CD4-positive, alpha-beta memory T cell (primary cell): Measurements from ENCODE around the gene TMEM61. TPM values are rescaled to one million over a fixed set of nuclear protein-coding genes. Genes with fewer than 3 reads are reported as not detected.
A peak's percentile ranks its signal among the peaks of the same experiment; 100 is the strongest.

Source experiments
- CTCF ChIA-PET: fragments of 350-600 bp; sonication (Branson Sonifier 250); formaldehyde crosslinking; loops from one replicate; lab custom pipeline; 2021; ENCODE audit warnings: inconsistent platforms; ENCODE audit not compliant: partially characterized antibody; lab: Charles Lee
- POLR2A ChIA-PET: fragments of 350-600 bp; sonication (Branson Sonifier 250); formaldehyde crosslinking; loops from one replicate; lab custom pipeline; 2021; ENCODE audit not compliant: partially characterized antibody; lab: Charles Lee
- DNase-seq, 5 donors: peaks; one replicate each; pipeline versions ENCODE4 v3.0.0 to v3.0.0-alpha.2; 2020 to 2022; ENCODE audit warnings: mixed read lengths in 1 of 5
- H3K27ac ChIP-seq: one replicate; pipeline ENCODE4 v1.7.0; 2013; ENCODE audit warnings: low read depth, low read length
- H3K27me3 ChIP-seq: 2 replicates; pipeline ENCODE4 v1.7.0; 2013; ENCODE audit warnings: mild to moderate bottlenecking, low read length, moderate library complexity; ENCODE audit not compliant: insufficient read depth
- H3K36me3 ChIP-seq: 2 replicates; pipeline ENCODE4 v1.7.0; 2013; ENCODE audit warnings: mild to moderate bottlenecking, low read length, moderate library complexity; ENCODE audit not compliant: insufficient read depth
- H3K4me1 ChIP-seq: 2 replicates; pipeline ENCODE4 v1.7.0; 2013; ENCODE audit warnings: mild to moderate bottlenecking, low read length, moderate library complexity; ENCODE audit not compliant: insufficient read depth
- H3K4me3 ChIP-seq, 2 donors: one replicate each; pipeline ENCODE4 v1.7.0; 2013; ENCODE audit warnings: low read length in 2 of 2, mild to moderate bottlenecking in 1 of 2
- H3K9me3 ChIP-seq, 2 donors: one replicate each; pipeline ENCODE4 v1.7.0; 2013; ENCODE audit warnings: low read length in 2 of 2, control low read depth in 1 of 2; ENCODE audit not compliant: control insufficient read depth in 1 of 2
- H3K27ac Mint-ChIP-seq, 7 donors: one replicate each; pipeline ENCODE4 v1.8.0; 2020 to 2021; ENCODE audit warnings: mixed read lengths in 7 of 7, mild to moderate bottlenecking in 6 of 7, inconsistent platforms in 3 of 7, moderate library complexity in 3 of 7
- H3K27me3 Mint-ChIP-seq, 2 donors: one replicate each; pipeline ENCODE4 v1.8.0; 2020 to 2021; ENCODE audit warnings: mixed read lengths in 2 of 2
- H3K36me3 Mint-ChIP-seq, 2 donors: one replicate each; pipeline ENCODE4 v1.8.0; 2020 to 2021; ENCODE audit warnings: mixed read lengths in 2 of 2, inconsistent platforms in 1 of 2, mild to moderate bottlenecking in 1 of 2
- H3K4me1 Mint-ChIP-seq, 4 donors: one replicate each; pipeline ENCODE4 v1.8.0; 2020 to 2021; ENCODE audit warnings: mixed read lengths in 4 of 4, mild to moderate bottlenecking in 1 of 4
- H3K4me3 Mint-ChIP-seq, 8 donors: one replicate each; pipeline ENCODE4 v1.8.0; 2020 to 2021; ENCODE audit warnings: mixed read lengths in 8 of 8, mild to moderate bottlenecking in 7 of 8, moderate library complexity in 6 of 8, inconsistent platforms in 3 of 8
- H3K9me3 Mint-ChIP-seq, 8 donors: one replicate each; pipeline ENCODE4 v1.8.0; 2020 to 2021; ENCODE audit warnings: mixed read lengths in 8 of 8, mild to moderate bottlenecking in 5 of 8, inconsistent platforms in 3 of 8, moderate library complexity in 1 of 8
- intact Hi-C: fragments of 100-400 bp; cut with micrococcal nuclease; formaldehyde crosslinking; loops from one replicate; pipeline ENCODE4 v1.15.1; 2023
- polyA plus RNA-seq, 2 donors: library from polyadenylated mRNA; unstranded; fragments of 300-500 nt; fragmentation: Illumina TruSeq; gene quantifications; one replicate each; pipeline ENCODE4 v1.2.3, GENCODE V29; 2021
- total RNA-seq, 2 experiments: library from RNA; stranded (reverse); gene quantifications; one replicate each; pipeline ENCODE4 v1.2.3, GENCODE V29; 2021

The TMEM61 gene
- total and polyA plus RNA-seq, 4 experiments from 2014 or later = not detected

DNA sequence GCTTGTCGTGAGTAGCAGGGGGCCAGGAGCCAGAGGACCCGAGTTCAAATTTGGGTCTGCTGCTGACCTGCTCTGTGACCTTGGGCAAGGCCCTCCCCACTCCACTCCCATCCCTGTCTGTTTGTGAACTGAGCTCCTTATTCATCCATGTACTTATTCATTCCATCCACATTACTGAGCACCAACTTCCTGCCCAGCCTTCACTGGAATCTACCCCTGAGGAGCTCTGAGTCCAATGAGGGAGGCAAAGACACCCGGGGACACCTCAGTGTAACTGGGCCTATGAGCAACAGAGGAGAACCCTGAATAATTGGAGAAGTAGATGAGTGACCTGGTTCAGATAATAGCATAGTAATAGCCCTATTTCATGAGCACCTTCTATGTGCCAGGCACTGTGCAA, 27.2 kb downstream of the TMEM61 start:
- Mint-ChIP-seq H3K27ac (no peak overlapping the region), H3K4me1 (no peaks in the 10 kb centered on the region)

DNA sequence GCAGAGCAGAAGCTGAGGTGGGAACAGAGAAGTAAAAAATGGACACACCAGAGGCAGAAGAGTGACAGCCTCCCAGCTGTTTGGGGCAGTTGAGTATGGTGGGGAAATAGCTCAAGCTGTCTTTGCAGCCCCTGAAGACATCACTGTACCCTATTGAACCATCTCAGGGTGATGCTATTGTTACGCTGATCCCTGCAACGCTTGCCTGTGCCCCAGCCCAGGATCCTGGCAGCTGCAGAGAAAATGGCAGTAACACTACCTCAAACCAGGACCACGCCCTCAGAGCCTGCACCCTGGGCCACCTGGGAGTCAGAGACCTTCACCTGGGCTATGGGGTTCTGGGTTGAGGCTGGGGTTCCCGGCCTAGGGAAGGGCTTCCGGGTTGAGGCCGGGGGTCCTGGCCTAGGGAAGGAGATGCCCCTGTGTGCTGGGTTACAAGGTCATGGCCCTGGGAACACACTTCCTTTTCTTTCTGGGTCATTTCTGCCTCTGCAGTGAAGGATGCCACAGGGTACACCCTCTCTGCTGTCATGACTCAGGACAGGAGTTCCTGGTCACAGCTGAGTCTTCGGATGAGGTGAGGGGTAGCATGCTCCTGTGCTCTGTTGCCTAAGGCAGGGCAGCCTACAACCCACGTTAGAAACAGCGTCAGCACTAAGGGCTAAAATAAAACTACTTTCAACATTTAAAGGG, 29.9 kb downstream of the TMEM61 start:
- Mint-ChIP-seq H3K4me1 (no peaks in the 10 kb centered on the region), H3K27ac (peak overlapping the region in 2 of 7 donors; percentile 67 to 75), H3K36me3 (no peaks in the 10 kb centered on the region), H3K9me3 (no peaks in the 10 kb centered on the region), H3K27me3 (peaks cover 5 to 13% of the 10 kb centered on the region in 2 donors), H3K4me3 (no peak overlapping the region)
- DNase-seq = no peak
- ChIA-PET POLR2A (no interaction called here), CTCF (interaction anchor here (1.3 to 1.6 kb wide), 2 partner anchors 13 to 59 kb away, joined by 3 to 4 read pairs; no protein-coding TSS in a partner anchor)
- Histone ChIP-seq H3K4me3 (no peak overlapping the region), H3K9me3 (no peaks in the 10 kb centered on the region), H3K36me3 (no peaks in the 10 kb centered on the region), H3K4me1 (no peaks in the 10 kb centered on the region), H3K27me3 (no peaks in the 10 kb centered on the region), H3K27ac (no peak overlapping the region)
- intact Hi-C loops = no loop called here

More for the DNA sequence above, 27.2 kb downstream of the TMEM61 start:
- no peaks in the 10 kb centered on the region for H3K4me1 ChIP-seq
- no peaks in the 10 kb centered on the region for H3K9me3 ChIP-seq
- H3K27me3 ChIP-seq = no peaks in the 10 kb centered on the region
- no peaks in the 10 kb centered on the region for H3K36me3 Mint-ChIP-seq
- no peak for DNase-seq
- no peak overlapping the region for H3K4me3 Mint-ChIP-seq
- H3K27ac ChIP-seq = no peak overlapping the region
- peaks cover 1 to 3% of the 10 kb centered on the region in 2 donors for H3K27me3 Mint-ChIP-seq
- H3K4me3 ChIP-seq = no peak overlapping the region
- intact Hi-C loops = no loop called here
- H3K36me3 ChIP-seq = no peaks in the 10 kb centered on the region
- no peaks in the 10 kb centered on the region for H3K9me3 Mint-ChIP-seq
- POLR2A ChIA-PET = no interaction called here
- CTCF ChIA-PET = interaction anchor here (0.9 to 1.5 kb wide), 3 partner anchors 11 to 62 kb away, joined by 4 to 5 read pairs (median 4); no protein-coding TSS in a partner anchor

DNA sequence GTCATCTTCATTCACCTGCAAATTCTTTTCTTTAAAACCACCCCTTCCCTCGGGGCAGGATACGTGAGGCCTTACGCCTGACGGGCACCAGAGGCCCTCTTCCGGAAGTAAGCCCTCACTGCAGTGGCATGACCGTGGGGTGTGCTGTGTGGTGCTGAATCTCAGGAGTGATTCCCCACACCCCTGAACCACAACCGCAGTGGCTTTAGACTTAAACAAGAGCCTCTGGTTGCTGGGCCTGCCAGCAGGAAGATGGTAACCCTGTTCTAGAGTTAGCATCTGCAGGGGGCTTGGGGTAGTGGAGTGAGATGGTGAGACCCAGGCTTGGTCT, 30.4 kb downstream of the TMEM61 start:
- no peak overlapping the region for H3K27ac ChIP-seq
- H3K4me1 Mint-ChIP-seq = no peaks in the 10 kb centered on the region
- peaks cover 7 to 15% of the 10 kb centered on the region in 2 donors for H3K27me3 Mint-ChIP-seq
- peak overlapping the region in 1 of 7 donors; percentile 75 for H3K27ac Mint-ChIP-seq
- H3K36me3 ChIP-seq = no peaks in the 10 kb centered on the region
- POLR2A ChIA-PET = no interaction called here
- no peaks in the 10 kb centered on the region for H3K9me3 ChIP-seq
- CTCF ChIA-PET = interaction anchor here (1.6 kb wide), 1 partner anchor 60 kb away, joined by 3 read pairs; no protein-coding TSS in a partner anchor
- H3K4me1 ChIP-seq = no peaks in the 10 kb centered on the region
- no peak overlapping the region for H3K4me3 Mint-ChIP-seq
- no peak for DNase-seq
- H3K9me3 Mint-ChIP-seq = no peaks in the 10 kb centered on the region
- intact Hi-C loops = no loop called here
- H3K27me3 ChIP-seq = no peaks in the 10 kb centered on the region
- no peaks in the 10 kb centered on the region for H3K36me3 Mint-ChIP-seq
- H3K4me3 ChIP-seq = no peak overlapping the region

DNA sequence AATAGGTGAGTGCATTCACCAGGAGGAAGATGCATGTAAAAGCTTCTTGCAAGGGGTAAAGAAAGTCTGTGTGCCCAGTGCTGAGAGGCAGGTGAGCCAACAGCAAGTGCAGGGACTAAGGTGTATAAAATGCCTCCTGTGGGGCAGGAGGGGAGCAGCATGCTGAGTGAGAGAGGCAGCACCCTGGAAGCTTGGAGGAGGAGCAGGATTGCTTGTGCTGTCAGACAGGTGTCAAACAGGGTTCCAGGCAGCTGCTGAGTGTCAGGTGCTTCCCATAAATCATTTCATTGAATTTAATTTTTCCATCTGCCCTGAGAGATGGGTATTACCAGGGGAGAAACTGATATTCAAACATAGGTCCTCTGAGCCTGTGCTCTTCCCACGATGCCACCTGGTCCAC, 32.2 kb downstream of the TMEM61 start:
- Mint-ChIP-seq H3K9me3 (no peaks in the 10 kb centered on the region), H3K27me3 (peaks cover 7 to 22% of the 10 kb centered on the region in 2 donors), H3K4me1 (no peaks in the 10 kb centered on the region), H3K4me3 (no peak overlapping the region), H3K27ac (no peak overlapping the region), H3K36me3 (no peaks in the 10 kb centered on the region)
- Histone ChIP-seq H3K4me3 (no peak overlapping the region), H3K27ac (no peak overlapping the region), H3K36me3 (no peaks in the 10 kb centered on the region), H3K27me3 (no peaks in the 10 kb centered on the region), H3K4me1 (no peaks in the 10 kb centered on the region), H3K9me3 (no peaks in the 10 kb centered on the region)
- POLR2A ChIA-PET = no interaction called here
- CTCF ChIA-PET = interaction anchor here (1.3 kb wide), 1 partner anchor 10 kb away, joined by 4 read pairs; no protein-coding TSS in a partner anchor
- no peak for DNase-seq
- intact Hi-C loops = no loop called here

DNA sequence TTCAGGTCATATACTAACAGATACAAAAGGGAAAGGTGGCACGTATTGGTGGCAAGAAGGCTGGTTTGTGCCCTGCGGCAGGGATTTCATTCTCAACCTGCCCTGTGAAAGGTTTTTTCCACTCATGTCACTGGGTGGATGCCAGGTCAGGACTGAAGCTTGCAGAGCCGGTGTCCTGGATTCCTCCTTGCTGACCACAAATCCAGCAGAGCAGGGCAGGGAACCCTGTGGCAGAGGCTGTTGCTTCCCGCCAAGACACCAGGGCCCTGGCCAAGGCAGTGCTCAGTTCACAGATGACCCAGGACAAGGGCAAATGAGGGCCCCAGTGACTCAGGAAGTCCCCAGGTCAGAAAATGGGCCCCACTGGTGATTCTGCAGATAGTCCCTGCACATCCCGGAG, 34.7 kb downstream of the TMEM61 start:
- Histone ChIP-seq H3K4me3 (no peak overlapping the region), H3K36me3 (no peaks in the 10 kb centered on the region), H3K4me1 (no peaks in the 10 kb centered on the region), H3K9me3 (no peaks in the 10 kb centered on the region), H3K27ac (no peak overlapping the region), H3K27me3 (no peaks in the 10 kb centered on the region)
- POLR2A ChIA-PET = no interaction called here
- H3K4me1 Mint-ChIP-seq = no peaks in the 10 kb centered on the region
- CTCF ChIA-PET = interaction anchor here (1.7 to 2.7 kb wide), 2 partner anchors 19 to 69 kb away, joined by 5 to 9 read pairs; no protein-coding TSS in a partner anchor
- DNase-seq = no peak
- intact Hi-C loops = no loop called here
- H3K27me3 Mint-ChIP-seq = peaks cover 13 to 27% of the 10 kb centered on the region in 2 donors
- no peak overlapping the region for H3K4me3 Mint-ChIP-seq
- H3K9me3 Mint-ChIP-seq = no peaks in the 10 kb centered on the region
- H3K27ac Mint-ChIP-seq = no peak overlapping the region
- H3K36me3 Mint-ChIP-seq = no peaks in the 10 kb centered on the region

DNA sequence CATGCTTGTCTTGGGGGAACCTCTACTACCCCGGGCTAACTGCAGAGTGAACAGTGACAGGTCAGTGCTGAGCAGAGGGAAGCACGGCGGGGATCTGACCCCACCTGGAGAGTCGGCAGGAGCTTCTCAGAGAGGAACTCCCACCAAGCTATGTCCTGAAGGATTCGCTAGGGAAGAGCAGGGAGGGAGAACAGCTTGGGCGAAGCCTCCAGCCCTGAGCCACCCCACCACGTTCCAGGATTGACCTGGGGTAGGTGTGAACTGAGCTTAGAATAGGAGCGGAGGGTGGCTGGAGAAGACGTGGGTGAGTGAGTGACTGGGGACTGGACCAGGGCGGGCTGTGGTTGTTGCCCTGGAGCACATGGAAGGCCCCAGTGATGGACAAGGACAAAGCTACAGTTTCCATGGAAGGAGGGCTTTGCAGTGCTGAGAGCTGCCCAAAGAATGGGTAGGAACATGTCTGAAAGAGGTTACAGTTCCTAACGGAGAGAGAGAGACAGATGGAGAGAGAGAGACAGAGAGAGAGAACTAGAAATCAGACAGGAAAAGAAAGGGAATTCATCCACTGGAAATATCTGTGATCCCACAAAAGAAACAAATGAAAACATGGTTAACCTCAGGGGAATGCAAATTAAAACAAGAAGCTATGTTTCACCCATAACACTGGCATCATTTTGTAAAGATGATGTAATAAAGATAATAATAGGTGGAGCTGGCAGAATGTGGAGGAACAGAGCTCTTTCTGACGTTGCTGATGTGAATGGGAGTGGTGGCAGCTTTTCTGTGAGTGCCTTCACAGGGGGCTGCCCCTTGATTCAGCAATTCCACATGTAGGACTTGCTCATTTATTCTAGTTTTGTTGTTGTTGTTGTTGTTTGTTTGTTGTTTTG, 35.5 kb downstream of the TMEM61 start:
- H3K27me3 Mint-ChIP-seq = peaks cover 15 to 31% of the 10 kb centered on the region in 2 donors
- CTCF ChIA-PET = interaction anchor here (2.7 kb wide), 1 partner anchor 70 kb away, joined by 9 read pairs; no protein-coding TSS in a partner anchor
- intact Hi-C loops = no loop called here
- POLR2A ChIA-PET = no interaction called here
- no peaks in the 10 kb centered on the region for H3K27me3 ChIP-seq
- no peak for DNase-seq
- no peak overlapping the region for H3K27ac ChIP-seq
- no peaks in the 10 kb centered on the region for H3K36me3 Mint-ChIP-seq
- peak overlapping the region in 1 of 7 donors; percentile 75 for H3K27ac Mint-ChIP-seq
- H3K9me3 ChIP-seq = no peaks in the 10 kb centered on the region
- H3K4me1 ChIP-seq = no peaks in the 10 kb centered on the region
- no peaks in the 10 kb centered on the region for H3K4me1 Mint-ChIP-seq
- H3K36me3 ChIP-seq = no peaks in the 10 kb centered on the region
- H3K4me3 Mint-ChIP-seq = no peak overlapping the region
- no peaks in the 10 kb centered on the region for H3K9me3 Mint-ChIP-seq
- no peak overlapping the region for H3K4me3 ChIP-seq

DNA sequence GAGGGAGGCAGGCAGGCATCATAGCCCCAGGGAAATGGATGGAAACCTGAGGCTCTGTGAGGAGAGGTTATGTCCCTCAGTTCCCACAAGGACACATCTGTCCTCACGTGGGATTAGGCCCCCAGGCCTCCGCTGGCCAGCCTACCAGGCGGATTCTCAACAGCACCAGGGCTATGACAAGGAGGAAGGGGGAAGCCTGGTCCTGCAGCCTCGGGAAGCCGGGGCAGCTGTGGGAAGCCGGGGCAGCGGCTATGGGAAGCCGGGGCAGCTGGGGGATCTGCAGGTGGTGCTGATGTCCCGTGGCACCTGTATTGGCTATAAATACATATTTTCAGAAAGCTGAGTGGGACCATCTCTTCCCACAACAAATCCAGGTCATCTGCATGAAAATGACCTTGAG, 38.0 kb downstream of the TMEM61 start:
- no peaks in the 10 kb centered on the region for H3K27me3 ChIP-seq
- Mint-ChIP-seq H3K4me3 (no peak overlapping the region), H3K9me3 (no peaks in the 10 kb centered on the region), H3K27me3 (peaks cover 14 to 26% of the 10 kb centered on the region in 2 donors), H3K27ac (no peak overlapping the region), H3K36me3 (no peaks in the 10 kb centered on the region), H3K4me1 (no peaks in the 10 kb centered on the region)
- ChIA-PET POLR2A (no interaction called here), CTCF (no interaction called here)
- no peak overlapping the region for H3K4me3 ChIP-seq
- no peak for DNase-seq
- H3K4me1 ChIP-seq = no peaks in the 10 kb centered on the region
- H3K27ac ChIP-seq = no peak overlapping the region
- no peaks in the 10 kb centered on the region for H3K9me3 ChIP-seq
- no peaks in the 10 kb centered on the region for H3K36me3 ChIP-seq
- intact Hi-C loops = no loop called here
